Measurements from ENCODE around the gene BTN2A1.

DNA sequence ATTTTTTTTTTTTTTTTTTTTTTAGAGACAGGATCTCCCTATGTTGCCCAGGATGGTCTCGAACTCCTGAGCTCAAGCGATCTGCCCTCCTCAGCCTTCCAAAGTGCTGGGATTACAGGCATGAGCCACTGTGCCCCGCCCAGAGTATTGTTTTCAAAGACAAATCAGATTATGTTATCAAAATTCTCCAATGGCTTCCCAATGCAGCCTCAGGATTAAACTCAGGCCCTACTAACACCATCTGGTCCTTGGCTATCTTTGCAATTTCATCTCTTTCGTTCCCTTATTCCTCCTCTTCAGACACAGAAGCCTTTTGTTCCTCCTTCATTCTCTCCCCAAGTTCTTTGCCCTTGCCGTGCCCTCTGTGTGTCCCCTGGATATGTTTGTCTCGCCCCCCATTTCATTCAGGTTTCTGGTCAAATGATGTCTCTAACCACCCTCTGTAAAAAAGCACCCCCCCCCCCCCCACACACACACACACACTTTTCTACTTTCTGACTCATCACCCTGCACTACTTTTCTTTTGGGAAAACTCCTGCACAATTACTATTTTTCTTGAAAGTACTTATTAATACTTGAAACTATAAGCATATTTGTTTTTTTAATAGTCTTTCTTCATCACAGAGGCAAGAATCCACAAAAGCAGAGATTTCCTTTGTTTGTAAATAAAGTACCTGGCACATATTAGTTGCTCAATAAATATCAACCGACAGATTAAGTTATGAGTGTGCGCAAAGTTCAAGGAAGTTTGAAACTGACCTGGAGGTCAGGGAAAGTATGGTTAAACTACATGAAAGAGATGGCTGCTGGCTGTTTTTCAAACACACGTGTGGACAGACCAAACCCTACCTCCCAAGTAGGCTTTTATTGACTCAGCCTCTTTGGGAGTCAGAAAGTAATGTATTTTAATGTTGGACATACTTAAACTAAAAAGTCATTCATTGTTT, 59.0 kb downstream of the BTN2A1 start:
- TF ChIP-seq, protein P1, sequence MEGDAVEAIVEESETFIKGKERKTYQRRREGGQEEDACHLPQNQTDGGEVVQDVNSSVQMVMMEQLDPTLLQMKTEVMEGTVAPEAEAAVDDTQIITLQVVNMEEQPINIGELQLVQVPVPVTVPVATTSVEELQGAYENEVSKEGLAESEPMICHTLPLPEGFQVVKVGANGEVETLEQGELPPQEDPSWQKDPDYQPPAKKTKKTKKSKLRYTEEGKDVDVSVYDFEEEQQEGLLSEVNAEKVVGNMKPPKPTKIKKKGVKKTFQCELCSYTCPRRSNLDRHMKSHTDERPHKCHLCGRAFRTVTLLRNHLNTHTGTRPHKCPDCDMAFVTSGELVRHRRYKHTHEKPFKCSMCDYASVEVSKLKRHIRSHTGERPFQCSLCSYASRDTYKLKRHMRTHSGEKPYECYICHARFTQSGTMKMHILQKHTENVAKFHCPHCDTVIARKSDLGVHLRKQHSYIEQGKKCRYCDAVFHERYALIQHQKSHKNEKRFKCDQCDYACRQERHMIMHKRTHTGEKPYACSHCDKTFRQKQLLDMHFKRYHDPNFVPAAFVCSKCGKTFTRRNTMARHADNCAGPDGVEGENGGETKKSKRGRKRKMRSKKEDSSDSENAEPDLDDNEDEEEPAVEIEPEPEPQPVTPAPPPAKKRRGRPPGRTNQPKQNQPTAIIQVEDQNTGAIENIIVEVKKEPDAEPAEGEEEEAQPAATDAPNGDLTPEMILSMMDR (IDR thresholded peaks at IDR 0.05) = no peak
- no peak for TF ChIP-seq POLR2A (IDR thresholded peaks at IDR 0.05)
- no peak for TF ChIP-seq POLR2AphosphoS5 (IDR thresholded peaks at IDR 0.05)
